ENCODE measurements around the gene EFCAB14. TPM values are rescaled to one million over a fixed set of nuclear protein-coding genes. Genes with fewer than 3 reads are reported as not detected.
A peak's percentile ranks its signal among the peaks of the same experiment; 100 is the strongest.
"Not testable (repeated sequence)": the region's sequence is repeated elsewhere in the genome, so short reads cannot be mapped to it uniquely, and the experiment has no call there.

EFCAB14 gene
- polyA plus RNA-seq, 2 donors, result 19.3 to 27.8 TPM

GRCh38 chr1:46651152-46651551 lies 67.8 kb downstream of the EFCAB14 start:
- H3K4me3 ChIP-seq (ENCODE audit: low read depth in 1 of 2, low read length in 2 of 2); H3K4me1 ChIP-seq (ENCODE audit: control insufficient read depth in 2 of 2, insufficient read depth in 2 of 2, low read length in 1 of 2); H3K9me3 ChIP-seq (ENCODE audit: control insufficient read depth in 2 of 2, insufficient read depth in 1 of 2, low read depth in 1 of 2, low read length in 1 of 2); H3K36me3 ChIP-seq (ENCODE audit: control insufficient read depth in 2 of 2, insufficient read depth in 2 of 2, low read length in 1 of 2); H3K27ac ChIP-seq (ENCODE audit: low read depth in 2 of 2, low read length in 1 of 2); H3K27me3 ChIP-seq (ENCODE audit: control insufficient read depth in 1 of 2, insufficient read depth in 2 of 2, low read length in 2 of 2): not testable (repeated sequence)
- 84 to 88% methylated on average over 3 of the region's 3 CpGs for WGBS, 2 donors

- H3K27me3 ChIP-seq (ENCODE audit: control insufficient read depth in 1 of 2, insufficient read depth in 2 of 2, low read length in 2 of 2), result no peaks in the 10 kb centered on the region
- H3K9me3 ChIP-seq (ENCODE audit: control insufficient read depth in 2 of 2, insufficient read depth in 1 of 2, low read depth in 1 of 2, low read length in 1 of 2), result peaks cover 0 to 3% of the 10 kb centered on the region in 2 donors
- no peak overlapping the region for H3K27ac ChIP-seq (ENCODE audit: low read depth in 2 of 2, low read length in 1 of 2)
- peaks cover 0 to 3% of the 10 kb centered on the region in 2 donors for H3K36me3 ChIP-seq (ENCODE audit: control insufficient read depth in 2 of 2, insufficient read depth in 2 of 2, low read length in 1 of 2)
- H3K4me3 ChIP-seq (ENCODE audit: low read depth in 1 of 2, low read length in 2 of 2), result no peak overlapping the region
- WGBS, 2 donors, result 89 to 97% methylated on average over 3 of the region's 3 CpGs
- H3K4me1 ChIP-seq (ENCODE audit: control insufficient read depth in 2 of 2, insufficient read depth in 2 of 2, low read length in 1 of 2), result no peaks in the 10 kb centered on the region
Measured at GRCh38 chr1:46650491-46650890, 68.4 kb downstream of the EFCAB14 start.

- peaks cover 0 to 3% of the 10 kb centered on the region in 2 donors for H3K36me3 ChIP-seq (ENCODE audit: control insufficient read depth in 2 of 2, insufficient read depth in 2 of 2, low read length in 1 of 2)
- no peak overlapping the region for H3K27ac ChIP-seq (ENCODE audit: low read depth in 2 of 2, low read length in 1 of 2)
- peaks cover 0 to 3% of the 10 kb centered on the region in 2 donors for H3K9me3 ChIP-seq (ENCODE audit: control insufficient read depth in 2 of 2, insufficient read depth in 1 of 2, low read depth in 1 of 2, low read length in 1 of 2)
- no peaks in the 10 kb centered on the region for H3K27me3 ChIP-seq (ENCODE audit: control insufficient read depth in 1 of 2, insufficient read depth in 2 of 2, low read length in 2 of 2)
- no peaks in the 10 kb centered on the region for H3K4me1 ChIP-seq (ENCODE audit: control insufficient read depth in 2 of 2, insufficient read depth in 2 of 2, low read length in 1 of 2)
- no peak overlapping the region for H3K4me3 ChIP-seq (ENCODE audit: low read depth in 1 of 2, low read length in 2 of 2)
- 95 to 96% methylated on average over 2 of the region's 2 CpGs for WGBS, 2 donors
Measured at GRCh38 chr1:46649764-46650163, 69.2 kb downstream of the EFCAB14 start.

GRCh38 chr1:46647611-46648010 lies 71.3 kb downstream of the EFCAB14 start:
- Histone ChIP-seq H3K4me3 (ENCODE audit: low read depth in 1 of 2, low read length in 2 of 2) (no peak overlapping the region), H3K27me3 (ENCODE audit: control insufficient read depth in 1 of 2, insufficient read depth in 2 of 2, low read length in 2 of 2) (no peaks in the 10 kb centered on the region), H3K4me1 (ENCODE audit: control insufficient read depth in 2 of 2, insufficient read depth in 2 of 2, low read length in 1 of 2) (no peaks in the 10 kb centered on the region), H3K36me3 (ENCODE audit: control insufficient read depth in 2 of 2, insufficient read depth in 2 of 2, low read length in 1 of 2) (peaks cover 0 to 3% of the 10 kb centered on the region in 2 donors), H3K27ac (ENCODE audit: low read depth in 2 of 2, low read length in 1 of 2) (no peak overlapping the region), H3K9me3 (ENCODE audit: control insufficient read depth in 2 of 2, insufficient read depth in 1 of 2, low read depth in 1 of 2, low read length in 1 of 2) (peaks cover 0 to 3% of the 10 kb centered on the region in 2 donors)
- WGBS, 2 donors, result 97% methylated on average over 3 of the region's 3 CpGs

- no peak overlapping the region for H3K27ac ChIP-seq (ENCODE audit: low read depth in 2 of 2, low read length in 1 of 2)
- no peaks in the 10 kb centered on the region for H3K27me3 ChIP-seq (ENCODE audit: control insufficient read depth in 1 of 2, insufficient read depth in 2 of 2, low read length in 2 of 2)
- no peaks in the 10 kb centered on the region for H3K4me1 ChIP-seq (ENCODE audit: control insufficient read depth in 2 of 2, insufficient read depth in 2 of 2, low read length in 1 of 2)
- WGBS, 2 donors, result 85 to 86% methylated on average over 2 of the region's 2 CpGs
- H3K4me3 ChIP-seq (ENCODE audit: low read depth in 1 of 2, low read length in 2 of 2), result no peak overlapping the region
- H3K36me3 ChIP-seq (ENCODE audit: control insufficient read depth in 2 of 2, insufficient read depth in 2 of 2, low read length in 1 of 2), result peaks cover 0 to 3% of the 10 kb centered on the region in 2 donors
- H3K9me3 ChIP-seq (ENCODE audit: control insufficient read depth in 2 of 2, insufficient read depth in 1 of 2, low read depth in 1 of 2, low read length in 1 of 2), result peaks cover 0 to 3% of the 10 kb centered on the region in 2 donors
Measured at GRCh38 chr1:46646844-46647243, 72.1 kb downstream of the EFCAB14 start.

GRCh38 chr1:46646331-46646730 lies 72.6 kb downstream of the EFCAB14 start:
- Histone ChIP-seq H3K4me3 (ENCODE audit: low read depth in 1 of 2, low read length in 2 of 2) (no peak overlapping the region), H3K36me3 (ENCODE audit: control insufficient read depth in 2 of 2, insufficient read depth in 2 of 2, low read length in 1 of 2) (peaks cover 0 to 3% of the 10 kb centered on the region in 2 donors)
- WGBS, 2 donors, result 79 to 83% methylated on average over 1 of the region's 1 CpG

GRCh38 chr1:46645815-46646214 lies 73.1 kb downstream of the EFCAB14 start:
- H3K36me3 ChIP-seq (ENCODE audit: control insufficient read depth in 2 of 2, insufficient read depth in 2 of 2, low read length in 1 of 2), result peaks cover 0 to 3% of the 10 kb centered on the region in 2 donors

More at GRCh38 chr1:46646331-46646730, 72.6 kb downstream of the EFCAB14 start:
- H3K27me3 ChIP-seq (ENCODE audit: control insufficient read depth in 1 of 2, insufficient read depth in 2 of 2, low read length in 2 of 2), result no peaks in the 10 kb centered on the region
- no peaks in the 10 kb centered on the region for H3K4me1 ChIP-seq (ENCODE audit: control insufficient read depth in 2 of 2, insufficient read depth in 2 of 2, low read length in 1 of 2)
- H3K9me3 ChIP-seq (ENCODE audit: control insufficient read depth in 2 of 2, insufficient read depth in 1 of 2, low read depth in 1 of 2, low read length in 1 of 2), result peaks cover 0 to 3% of the 10 kb centered on the region in 2 donors
- no peak overlapping the region for H3K27ac ChIP-seq (ENCODE audit: low read depth in 2 of 2, low read length in 1 of 2)

GRCh38 chr1:46643368-46643775 lies 75.5 kb downstream of the EFCAB14 start:
- no peaks in the 10 kb centered on the region for H3K9me3 ChIP-seq (ENCODE audit: control insufficient read depth in 2 of 2, insufficient read depth in 1 of 2, low read depth in 1 of 2, low read length in 1 of 2)
- no peaks in the 10 kb centered on the region for H3K36me3 ChIP-seq (ENCODE audit: control insufficient read depth in 2 of 2, insufficient read depth in 2 of 2, low read length in 1 of 2)
- H3K4me3 ChIP-seq (ENCODE audit: low read depth in 1 of 2, low read length in 2 of 2), result no peak overlapping the region
- no peaks in the 10 kb centered on the region for H3K27me3 ChIP-seq (ENCODE audit: control insufficient read depth in 1 of 2, insufficient read depth in 2 of 2, low read length in 2 of 2)
- peak overlapping the region; percentile 7 to 26 for H3K27ac ChIP-seq (ENCODE audit: low read depth in 2 of 2, low read length in 1 of 2)
- no peaks in the 10 kb centered on the region for H3K4me1 ChIP-seq (ENCODE audit: control insufficient read depth in 2 of 2, insufficient read depth in 2 of 2, low read length in 1 of 2)

More at GRCh38 chr1:46645815-46646214, 73.1 kb downstream of the EFCAB14 start:
- Histone ChIP-seq H3K4me1 (ENCODE audit: control insufficient read depth in 2 of 2, insufficient read depth in 2 of 2, low read length in 1 of 2) (no peaks in the 10 kb centered on the region), H3K4me3 (ENCODE audit: low read depth in 1 of 2, low read length in 2 of 2) (no peak overlapping the region), H3K27ac (ENCODE audit: low read depth in 2 of 2, low read length in 1 of 2) (no peak overlapping the region), H3K27me3 (ENCODE audit: control insufficient read depth in 1 of 2, insufficient read depth in 2 of 2, low read length in 2 of 2) (no peaks in the 10 kb centered on the region), H3K9me3 (ENCODE audit: control insufficient read depth in 2 of 2, insufficient read depth in 1 of 2, low read depth in 1 of 2, low read length in 1 of 2) (peaks cover 0 to 3% of the 10 kb centered on the region in 2 donors)
- 94 to 97% methylated on average over 4 of the region's 4 CpGs for WGBS, 2 donors

GRCh38 chr1:46642115-46642680 lies 76.7 kb downstream of the EFCAB14 start:
- Histone ChIP-seq H3K27ac (ENCODE audit: low read depth in 2 of 2, low read length in 1 of 2) (no peak overlapping the region), H3K9me3 (ENCODE audit: control insufficient read depth in 2 of 2, insufficient read depth in 1 of 2, low read depth in 1 of 2, low read length in 1 of 2) (no peaks in the 10 kb centered on the region), H3K36me3 (ENCODE audit: control insufficient read depth in 2 of 2, insufficient read depth in 2 of 2, low read length in 1 of 2) (no peaks in the 10 kb centered on the region), H3K27me3 (ENCODE audit: control insufficient read depth in 1 of 2, insufficient read depth in 2 of 2, low read length in 2 of 2) (no peaks in the 10 kb centered on the region), H3K4me1 (ENCODE audit: control insufficient read depth in 2 of 2, insufficient read depth in 2 of 2, low read length in 1 of 2) (no peaks in the 10 kb centered on the region), H3K4me3 (ENCODE audit: low read depth in 1 of 2, low read length in 2 of 2) (no peak overlapping the region)

- H3K27me3 ChIP-seq (ENCODE audit: control insufficient read depth in 1 of 2, insufficient read depth in 2 of 2, low read length in 2 of 2), result no peaks in the 10 kb centered on the region
- no peaks in the 10 kb centered on the region for H3K9me3 ChIP-seq (ENCODE audit: control insufficient read depth in 2 of 2, insufficient read depth in 1 of 2, low read depth in 1 of 2, low read length in 1 of 2)
- 51 to 59% methylated on average over 1 of the region's 1 CpG for WGBS, 2 donors
- H3K4me1 ChIP-seq (ENCODE audit: control insufficient read depth in 2 of 2, insufficient read depth in 2 of 2, low read length in 1 of 2), result no peaks in the 10 kb centered on the region
- peaks cover 0 to 6% of the 10 kb centered on the region in 2 donors for H3K36me3 ChIP-seq (ENCODE audit: control insufficient read depth in 2 of 2, insufficient read depth in 2 of 2, low read length in 1 of 2)
- no peak overlapping the region for H3K27ac ChIP-seq (ENCODE audit: low read depth in 2 of 2, low read length in 1 of 2)
- H3K4me3 ChIP-seq (ENCODE audit: low read depth in 1 of 2, low read length in 2 of 2), result no peak overlapping the region
Measured at GRCh38 chr1:46639547-46639946, 79.4 kb downstream of the EFCAB14 start.

Measured in esophagus (tissue), 2 donors.